Fibroblast of villous mesenchyme (primary cell): ENCODE results near the gene IQGAP3. TPM values are rescaled to one million over a fixed set of nuclear protein-coding genes. Genes with fewer than 3 reads are reported as not detected.
A peak's percentile ranks its signal among the peaks of the same experiment; 100 is the strongest.
"Not testable (repeated sequence)": the region's sequence is repeated elsewhere in the genome, so short reads cannot be mapped to it uniquely, and the experiment has no call there.

Experiments
- DNase-seq: peaks from one replicate; pipeline ENCODE4 v3.0.0-alpha.2; 2010; ENCODE audit warnings: low read depth
- H3K4me3 ChIP-seq: 2 replicates; pipeline ENCODE4 v1.5.1; 2011; ENCODE audit warnings: low read depth, mild to moderate bottlenecking, low read length
- total RNA-seq: library from RNA; depleted of rRNA; stranded (reverse); fragments of >200 nt; gene quantifications from 2 replicates; pipeline ENCODE4 v1.2.3, GENCODE V29; 2012
- TF ChIP-seq, protein P1 (sequence below): IDR thresholded peaks from 2 replicates; pipeline ENCODE4 v1.5.1; 2012; ENCODE audit warnings: low read depth, mild to moderate bottlenecking, low read length; ENCODE audit not compliant: insufficient read depth

The IQGAP3 gene
- total RNA-seq, 1 donor: 24.2 TPM

DNA sequence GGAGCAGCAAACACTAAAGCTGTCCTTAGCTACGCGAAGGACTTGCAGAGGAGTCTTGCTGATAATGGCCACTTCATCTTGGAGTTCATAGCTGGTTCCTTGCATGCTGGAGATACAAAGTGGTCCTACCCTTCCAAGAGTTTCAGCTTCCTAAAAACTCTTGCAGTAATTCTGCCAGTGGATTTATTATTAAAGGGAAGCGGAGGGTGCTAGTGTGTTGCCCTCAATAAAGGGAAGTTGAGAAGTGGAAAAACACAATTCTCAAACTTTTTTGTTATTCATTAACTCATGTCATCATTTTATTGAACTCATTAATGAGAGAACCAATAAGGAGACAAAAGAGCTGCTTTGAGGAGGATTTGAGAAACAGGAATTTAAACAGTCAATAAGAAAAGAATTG is 40.3 kb upstream of the IQGAP3 start:
- no peak for DNase-seq
- TF ChIP-seq, protein P1, sequence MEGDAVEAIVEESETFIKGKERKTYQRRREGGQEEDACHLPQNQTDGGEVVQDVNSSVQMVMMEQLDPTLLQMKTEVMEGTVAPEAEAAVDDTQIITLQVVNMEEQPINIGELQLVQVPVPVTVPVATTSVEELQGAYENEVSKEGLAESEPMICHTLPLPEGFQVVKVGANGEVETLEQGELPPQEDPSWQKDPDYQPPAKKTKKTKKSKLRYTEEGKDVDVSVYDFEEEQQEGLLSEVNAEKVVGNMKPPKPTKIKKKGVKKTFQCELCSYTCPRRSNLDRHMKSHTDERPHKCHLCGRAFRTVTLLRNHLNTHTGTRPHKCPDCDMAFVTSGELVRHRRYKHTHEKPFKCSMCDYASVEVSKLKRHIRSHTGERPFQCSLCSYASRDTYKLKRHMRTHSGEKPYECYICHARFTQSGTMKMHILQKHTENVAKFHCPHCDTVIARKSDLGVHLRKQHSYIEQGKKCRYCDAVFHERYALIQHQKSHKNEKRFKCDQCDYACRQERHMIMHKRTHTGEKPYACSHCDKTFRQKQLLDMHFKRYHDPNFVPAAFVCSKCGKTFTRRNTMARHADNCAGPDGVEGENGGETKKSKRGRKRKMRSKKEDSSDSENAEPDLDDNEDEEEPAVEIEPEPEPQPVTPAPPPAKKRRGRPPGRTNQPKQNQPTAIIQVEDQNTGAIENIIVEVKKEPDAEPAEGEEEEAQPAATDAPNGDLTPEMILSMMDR: no peak
- no peak overlapping the region for H3K4me3 ChIP-seq

DNA sequence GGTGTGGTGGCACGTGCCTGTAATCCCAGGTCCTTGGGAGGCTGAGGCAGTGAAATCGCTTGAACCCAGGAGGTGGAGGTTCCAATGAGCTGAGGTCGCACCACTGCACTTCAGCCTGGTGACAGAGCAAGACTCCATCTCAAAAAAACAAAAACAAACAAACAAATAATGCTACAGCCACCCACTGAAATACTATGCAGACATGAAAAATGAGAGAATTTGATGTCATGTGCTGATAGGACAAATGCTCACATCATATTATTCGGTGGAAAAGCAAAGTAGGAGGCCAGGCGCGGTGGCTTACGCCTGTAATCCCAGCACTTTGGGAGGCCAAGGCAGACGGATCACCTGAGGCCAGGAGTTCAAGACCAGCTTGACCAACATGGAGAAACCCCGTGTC is 37.7 kb upstream of the IQGAP3 start:
- H3K4me3 ChIP-seq, DNase-seq: not testable (repeated sequence)

DNA sequence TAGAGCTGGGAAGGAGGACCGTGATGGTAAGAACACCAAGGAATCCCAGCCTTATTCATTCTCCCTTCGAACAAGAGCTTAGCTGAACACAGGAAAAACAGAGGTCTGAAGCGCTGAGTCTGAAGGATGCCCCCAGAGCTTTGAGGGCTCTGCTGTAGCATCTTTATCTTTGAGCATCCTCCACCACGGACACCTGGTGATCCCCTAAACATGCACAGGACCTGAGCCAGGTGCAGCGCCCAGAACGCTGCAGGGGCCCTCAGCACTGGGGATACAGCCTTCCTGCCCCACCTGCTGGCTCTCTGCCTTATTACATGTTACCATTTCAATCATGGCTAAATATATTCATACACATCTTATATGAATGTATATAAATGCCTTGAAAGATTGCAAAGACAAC is 36.6 kb upstream of the IQGAP3 start:
- no peak for DNase-seq
- no peak overlapping the region for H3K4me3 ChIP-seq
- TF ChIP-seq, protein P1: peak; percentile 62

DNA sequence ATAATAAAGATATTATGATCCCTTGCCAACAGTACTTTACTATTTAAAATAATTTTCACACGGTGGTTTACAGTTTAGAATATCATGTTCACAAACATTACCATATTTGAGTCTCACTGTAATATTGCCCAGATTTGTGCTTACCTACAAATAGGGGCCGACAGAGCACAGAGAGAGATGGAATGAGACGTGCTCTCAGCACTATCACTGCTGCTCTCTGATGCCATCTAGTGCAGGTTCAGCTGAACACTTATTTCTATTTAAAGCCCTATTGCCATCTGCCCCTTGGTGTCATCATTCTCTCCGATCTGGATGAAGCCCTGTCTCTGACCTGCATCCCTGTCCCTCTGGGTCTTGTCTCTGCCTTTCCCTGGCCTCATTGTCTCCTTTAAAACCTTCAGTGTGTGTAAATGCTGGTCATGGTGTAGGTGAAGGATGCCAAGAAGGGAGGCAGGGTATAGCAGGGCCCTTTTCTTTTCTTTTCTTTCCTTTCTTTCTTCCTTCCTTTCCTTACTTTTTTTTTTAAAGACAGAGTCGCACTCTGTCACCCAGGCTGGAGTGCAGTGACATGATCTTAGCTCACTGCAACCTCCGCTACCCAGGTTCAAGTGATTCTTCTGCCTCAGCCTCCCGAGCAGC is 35.8 kb upstream of the IQGAP3 start:
- peak; percentile 69 for DNase-seq
- no peak overlapping the region for H3K4me3 ChIP-seq
- TF ChIP-seq, protein P1: peak; percentile 80

DNA sequence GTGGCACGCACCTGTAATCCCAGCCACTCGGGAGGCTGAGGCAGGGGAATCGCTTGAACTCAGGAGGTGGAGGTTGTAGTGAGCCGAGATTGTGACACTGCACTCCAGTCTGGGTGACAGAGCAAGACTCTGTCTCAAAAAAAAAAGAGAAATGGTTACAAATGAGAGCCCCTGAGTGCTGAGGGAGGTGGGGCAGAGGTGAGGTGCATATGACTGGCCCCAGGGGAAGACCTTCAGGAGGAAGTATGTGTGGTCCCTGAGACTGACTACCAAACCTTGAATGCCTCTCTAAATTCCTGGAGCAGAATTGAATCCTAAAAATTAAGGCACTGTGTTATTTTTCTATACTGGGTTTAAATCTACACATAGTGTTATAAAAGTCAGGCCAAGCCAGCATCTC is 35.0 kb upstream of the IQGAP3 start:
- not testable (repeated sequence) for H3K4me3 ChIP-seq, DNase-seq

DNA sequence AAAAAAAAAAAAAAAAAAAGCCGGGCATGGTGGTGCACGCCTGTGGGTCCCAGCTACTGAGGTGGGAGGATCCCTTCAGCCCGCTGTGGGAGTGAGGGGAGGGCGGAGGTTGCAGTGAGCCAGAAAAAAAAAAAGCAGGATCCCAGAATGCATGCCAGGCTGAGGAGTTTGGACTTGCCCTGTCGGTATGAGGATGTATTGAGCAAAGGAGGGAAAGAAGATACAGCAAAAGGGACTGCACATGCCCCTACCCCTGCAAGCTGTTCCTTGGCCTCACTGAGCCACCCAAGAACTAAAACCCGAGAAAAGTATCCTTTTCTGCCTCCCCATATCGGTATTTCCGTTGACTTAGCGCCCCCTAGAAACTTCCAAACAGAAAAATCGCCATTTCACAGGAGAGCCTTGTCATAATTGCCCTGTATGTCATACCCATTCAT is 30.2 kb upstream of the IQGAP3 start:
- no peak for DNase-seq
- H3K4me3 ChIP-seq: no peak overlapping the region
- TF ChIP-seq, protein P1: peak; percentile 51

DNA sequence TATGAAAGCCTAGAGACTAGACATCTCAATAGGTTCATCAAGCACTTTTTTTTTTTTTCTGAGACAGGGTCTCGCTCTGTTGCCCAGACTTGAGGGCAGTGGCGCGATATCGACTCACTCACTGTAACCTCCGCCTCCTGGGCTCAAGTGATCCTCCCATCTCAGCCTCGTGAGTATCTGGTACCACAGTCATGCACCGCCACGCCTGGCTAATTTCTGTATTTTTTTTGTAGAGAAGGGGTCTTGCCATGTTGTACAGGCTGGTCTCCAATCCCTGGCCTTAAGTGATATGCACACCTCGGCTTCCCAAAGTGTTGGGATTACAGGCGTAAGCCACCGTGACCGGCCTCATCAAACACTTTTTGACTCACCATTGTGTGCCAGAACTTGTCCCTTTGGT is 29.5 kb upstream of the IQGAP3 start:
- peak overlapping the region; percentile 77 for H3K4me3 ChIP-seq
- no peak for DNase-seq
- TF ChIP-seq, protein P1: no peak

DNA sequence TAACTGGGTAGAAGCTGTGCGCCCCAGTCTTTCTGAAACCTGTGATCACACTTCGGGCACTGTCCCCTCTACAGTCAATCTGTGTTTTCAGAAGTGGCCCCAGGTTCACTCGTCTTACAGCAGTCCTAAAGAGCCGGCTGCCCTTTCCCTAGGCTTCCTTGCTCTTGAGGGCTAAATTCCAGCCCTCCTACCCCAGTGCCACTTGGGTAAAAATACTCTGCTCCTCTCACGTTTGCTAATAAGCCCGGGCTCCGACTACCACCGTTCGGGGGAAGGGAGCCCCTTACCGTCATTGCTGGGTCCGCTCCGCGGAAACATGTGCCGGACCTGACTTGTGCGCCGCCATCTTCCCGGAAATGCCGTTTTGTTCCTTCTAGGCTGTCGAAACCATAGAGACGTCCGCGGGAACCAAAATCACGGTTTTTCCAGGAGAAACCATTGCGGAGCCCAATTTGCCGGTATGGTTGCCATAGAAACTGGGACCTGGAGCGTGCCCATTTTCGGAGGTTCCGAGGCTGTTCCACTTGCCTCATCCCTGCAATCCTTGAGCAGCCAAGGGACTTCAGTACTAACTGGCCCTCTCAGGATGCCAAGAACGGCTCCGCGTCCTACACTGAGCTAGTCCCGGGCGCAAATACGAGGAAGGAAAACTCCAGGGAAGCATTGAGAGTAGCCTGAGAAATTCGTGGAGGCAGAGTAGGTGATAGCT is 28.9 kb upstream of the IQGAP3 start, which contains the start of gene GPATCH4:
Gene GPATCH4, minus strand, starts transcription at position 358 of the 709 bp plus-strand sequence.
- TF ChIP-seq, protein P1: no peak
- peak within 1 kb of the TSS; percentile 77 for H3K4me3 ChIP-seq
- peak; percentile 90 for DNase-seq
